OCI-M1 (cell line): ENCODE measurements around the gene PCDHGA12.

Experiments
- DNase-seq: peaks from one replicate; lab custom pipeline; 2025; lab: John Stamatoyannopoulos, UW

The PCDHGA12 gene

GRCh38 chr5:141439411-141440141, 9.3 kb downstream of the PCDHGA12 start:
- no peak for DNase-seq

DNA sequence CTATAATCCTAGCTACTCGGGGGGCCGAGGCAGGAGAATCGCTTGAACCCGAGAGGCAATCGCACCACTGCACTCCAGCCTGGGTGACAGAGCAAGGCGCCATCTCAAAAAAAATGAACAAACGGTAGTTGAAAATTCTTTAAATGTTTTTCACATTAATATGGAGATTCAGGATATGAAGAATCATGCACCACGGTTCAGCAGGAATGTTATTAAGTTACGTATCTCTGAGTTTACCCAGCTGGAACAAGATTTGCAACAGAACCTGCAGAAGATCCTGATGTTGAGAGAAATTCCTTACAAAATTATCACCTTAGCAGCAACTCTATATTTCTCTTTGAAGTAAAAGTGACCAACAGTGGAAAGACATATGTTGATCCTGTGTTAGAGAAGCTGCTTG, 10.0 kb downstream of the PCDHGA12 start:
- no peak for DNase-seq

GRCh38 chr5:141441571-141442170, 11.4 kb downstream of the PCDHGA12 start:
- DNase-seq, result no peak

- DNase-seq, result no peak
Measured at GRCh38 chr5:141465351-141465750, 35.0 kb downstream of the PCDHGA12 start.

DNA sequence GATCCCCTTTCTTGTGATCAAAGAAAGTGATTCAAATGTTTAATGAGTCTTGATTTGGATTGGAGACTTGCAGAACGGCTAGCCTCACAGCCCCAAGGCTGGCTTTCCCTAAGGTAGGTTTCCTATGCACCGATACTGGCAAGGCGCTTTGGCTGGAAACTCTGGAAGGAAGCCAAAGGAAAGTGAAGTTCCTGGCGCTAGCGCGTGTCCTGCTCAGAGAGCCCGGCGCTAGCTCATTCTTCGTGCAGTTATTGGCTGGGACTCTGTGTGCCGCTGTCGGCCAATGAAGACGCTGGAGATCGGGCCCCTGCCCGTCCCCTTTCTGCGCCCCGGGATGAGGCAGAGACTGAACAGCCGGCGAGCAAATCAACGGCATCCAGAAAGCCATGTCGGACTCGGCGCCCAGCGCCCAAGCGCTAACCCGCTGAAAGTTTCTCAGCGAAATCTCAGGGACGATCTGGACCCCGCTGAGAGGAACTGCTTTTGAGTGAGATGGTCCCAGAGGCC, 45.4 kb downstream of the PCDHGA12 start, which contains the start of gene PCDHGC3:
PCDHGC3 (plus strand) TSS at position 342 of the 507 bp plus-strand sequence; CDS start at position 493, 151 bp downstream.
- DNase-seq, result peak; percentile 62

- DNase-seq, result no peak
Measured at GRCh38 chr5:141476132-141476911, 46.0 kb downstream of the PCDHGA12 start.

- no peak for DNase-seq
Measured at GRCh38 chr5:141477044-141477575, 46.8 kb downstream of the PCDHGA12 start.

DNA sequence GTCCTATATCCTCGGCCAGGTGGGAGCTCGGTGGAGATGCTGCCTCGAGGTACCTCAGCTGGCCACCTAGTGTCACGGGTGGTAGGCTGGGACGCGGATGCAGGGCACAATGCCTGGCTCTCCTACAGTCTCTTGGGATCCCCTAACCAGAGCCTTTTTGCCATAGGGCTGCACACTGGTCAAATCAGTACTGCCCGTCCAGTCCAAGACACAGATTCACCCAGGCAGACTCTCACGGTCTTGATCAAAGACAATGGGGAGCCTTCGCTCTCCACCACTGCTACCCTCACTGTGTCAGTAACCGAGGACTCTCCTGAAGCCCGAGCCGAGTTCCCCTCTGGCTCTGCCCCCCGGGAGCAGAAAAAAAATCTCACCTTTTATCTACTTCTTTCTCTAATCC, 47.5 kb downstream of the PCDHGA12 start:
- no peak for DNase-seq

GRCh38 chr5:141478321-141478945, 48.1 kb downstream of the PCDHGA12 start:
- no peak for DNase-seq

DNA sequence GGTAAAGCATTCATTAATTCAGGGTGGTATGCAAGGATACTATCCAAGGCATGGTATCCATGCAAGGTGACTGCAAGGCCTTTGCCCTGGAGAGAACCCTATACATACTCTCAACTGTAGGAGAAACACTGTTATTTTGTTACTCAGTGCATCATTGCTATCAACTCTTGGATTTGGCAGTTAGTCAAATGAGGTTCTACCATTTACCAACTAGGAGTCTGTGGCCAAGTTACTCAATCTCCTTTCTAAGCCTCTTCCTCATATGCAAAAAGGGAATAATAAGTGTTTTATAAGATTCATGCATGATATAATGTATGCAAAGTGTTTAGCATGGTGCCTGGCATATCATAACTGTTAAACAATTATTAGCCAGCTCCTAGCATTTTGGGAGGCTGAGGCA, 49.5 kb downstream of the PCDHGA12 start:
- DNase-seq, result no peak
